NCI-H774 (cell line): Measurements from ENCODE around the gene MIS18A.

Experiments
- DNase-seq: peaks from one replicate; lab custom pipeline; 2025; lab: John Stamatoyannopoulos, UW

The MIS18A gene

GRCh38 chr21:32253215-32253641 lies 25.6 kb downstream of the MIS18A start:
- DNase-seq = no peak

DNA sequence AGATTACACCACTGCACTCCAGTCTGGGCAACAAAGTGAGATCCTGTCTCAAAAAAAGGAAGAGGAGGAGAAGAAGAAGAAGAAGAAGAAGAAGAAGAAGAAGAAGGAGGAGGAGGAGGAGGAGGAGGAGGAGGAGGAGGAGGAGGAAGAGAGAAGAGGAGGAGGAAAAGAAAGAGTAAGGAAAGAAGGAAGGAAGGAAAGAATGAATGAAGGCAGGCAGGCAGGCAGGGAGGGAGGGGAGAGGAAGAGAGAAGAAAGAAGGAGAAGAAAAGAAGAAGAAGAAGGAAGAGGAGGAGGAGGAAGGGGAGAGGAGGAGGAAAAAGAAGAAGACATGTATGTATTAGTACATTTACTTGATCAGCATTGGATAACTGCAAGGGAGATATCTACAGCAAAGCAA lies 26.7 kb downstream of the MIS18A start:
- DNase-seq = no peak

DNA sequence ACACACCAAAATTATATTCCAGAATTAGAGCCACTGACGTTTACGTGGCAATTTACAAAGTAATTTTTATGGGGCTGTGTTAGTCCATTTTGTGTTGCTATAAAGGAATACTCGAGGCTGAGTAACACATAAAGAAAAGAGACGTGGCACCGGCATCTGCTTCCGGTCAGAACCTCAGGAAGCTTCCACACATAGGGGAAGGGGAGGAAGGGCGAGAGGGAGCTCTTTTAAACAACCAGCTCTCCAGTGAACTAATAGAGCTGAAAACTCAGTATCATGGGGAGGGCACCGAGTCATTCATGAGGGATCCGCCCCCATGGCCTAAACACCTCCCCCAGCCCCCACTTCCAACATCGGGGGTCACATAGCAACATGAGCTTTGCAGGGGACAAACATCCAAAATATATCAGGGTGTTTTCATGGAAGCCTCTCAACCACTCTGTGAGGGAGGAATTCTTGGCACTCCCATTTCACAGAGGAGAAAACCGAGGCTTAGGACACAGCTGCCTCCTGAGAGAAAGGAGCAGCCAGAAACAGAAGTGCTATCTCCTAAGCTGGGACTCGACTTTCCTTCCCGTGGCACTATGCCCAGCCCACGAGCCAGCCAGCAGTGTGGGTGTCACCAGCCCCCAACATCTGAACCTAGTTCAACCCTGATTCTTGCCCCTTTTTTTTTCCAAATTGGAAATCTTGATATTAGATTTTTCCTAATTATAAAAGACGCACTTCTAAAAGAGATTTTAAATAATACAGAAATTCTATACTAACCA lies 29.2 kb downstream of the MIS18A start:
- peak; percentile 51 for DNase-seq

- peak; percentile 63 for DNase-seq
Observed at GRCh38 chr21:32248571-32249461, 30.0 kb downstream of the MIS18A start.

DNA sequence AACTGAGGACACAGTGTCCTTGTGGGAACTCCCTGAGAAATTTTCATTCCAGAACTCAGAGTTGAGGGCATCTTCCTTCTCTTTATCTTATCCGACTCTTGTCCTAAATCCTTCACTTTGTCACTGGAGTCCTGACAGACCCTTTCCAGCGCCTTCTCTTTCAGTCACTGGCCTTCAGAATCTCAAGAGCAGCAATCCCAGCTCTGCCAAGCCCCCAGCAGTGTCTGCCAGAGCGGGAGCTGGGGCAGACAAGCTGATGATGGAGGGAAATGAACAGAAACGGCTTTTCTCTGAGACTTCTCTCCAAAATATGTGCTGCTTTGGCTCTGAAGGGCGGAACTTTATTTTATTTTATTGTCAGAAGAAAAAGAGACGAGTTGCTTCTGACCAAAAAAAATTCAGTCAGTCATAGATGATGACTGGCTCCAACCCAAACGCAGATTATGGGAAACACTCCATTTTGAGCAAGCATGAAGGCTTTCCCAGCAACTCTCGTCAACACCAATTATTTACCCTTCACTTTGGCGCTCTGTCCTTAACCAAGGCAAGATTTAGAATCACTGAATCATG lies 32.2 kb downstream of the MIS18A start:
- no peak for DNase-seq

- no peak for DNase-seq
Observed at GRCh38 chr21:32245971-32246370, 32.9 kb downstream of the MIS18A start.

GRCh38 chr21:32240851-32241687 lies 37.8 kb downstream of the MIS18A start:
- no peak for DNase-seq

DNA sequence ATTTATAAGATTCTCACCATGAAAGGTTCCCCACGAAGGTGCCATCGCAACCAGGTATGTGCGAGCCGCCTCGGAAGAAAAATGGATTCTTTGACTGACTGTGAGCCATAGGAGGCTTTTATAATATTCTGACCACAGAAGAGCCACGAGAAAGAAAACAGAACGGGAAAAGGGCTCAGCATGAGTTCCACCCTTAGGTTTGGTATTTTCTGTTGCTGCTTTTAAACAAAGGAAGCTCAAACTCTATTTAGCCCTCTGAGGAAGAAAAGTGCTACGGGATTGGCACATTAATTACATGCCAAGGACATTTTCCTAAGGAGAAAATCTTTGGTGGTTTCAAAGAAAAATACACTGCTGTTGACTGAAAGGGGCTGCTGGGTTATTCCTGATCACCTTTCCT lies 39.3 kb downstream of the MIS18A start:
- DNase-seq = no peak

GRCh38 chr21:32238063-32238462 lies 40.8 kb downstream of the MIS18A start:
- no peak for DNase-seq

GRCh38 chr21:32237021-32237420 lies 41.8 kb downstream of the MIS18A start:
- no peak for DNase-seq

DNA sequence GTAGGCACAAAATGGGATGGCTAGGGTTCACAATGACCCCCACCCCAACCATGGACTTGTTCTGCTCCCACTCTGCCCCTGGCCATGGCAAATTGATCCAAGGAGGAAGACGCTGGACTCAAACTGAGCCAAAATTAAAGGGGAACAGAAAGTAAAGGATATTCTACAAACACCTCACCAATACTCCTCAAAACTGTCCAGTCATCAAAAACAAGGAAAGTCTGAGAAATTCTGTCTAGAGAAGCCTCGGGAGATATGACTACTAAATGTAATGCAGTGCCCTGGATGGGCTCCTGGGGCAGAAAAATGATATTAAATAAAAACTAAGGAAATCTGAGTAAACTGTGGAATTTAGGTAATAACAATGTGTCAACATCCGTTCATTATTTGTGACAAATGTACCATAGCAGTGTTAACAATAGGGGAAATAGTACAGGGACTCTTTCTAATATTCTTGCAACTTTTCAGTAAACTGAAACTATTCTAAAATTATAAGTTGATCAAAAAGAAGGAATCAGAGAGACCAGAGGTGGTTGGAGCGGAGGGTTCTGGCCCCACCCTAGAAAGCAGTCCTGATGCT lies 45.0 kb downstream of the MIS18A start:
- no peak for DNase-seq

DNA sequence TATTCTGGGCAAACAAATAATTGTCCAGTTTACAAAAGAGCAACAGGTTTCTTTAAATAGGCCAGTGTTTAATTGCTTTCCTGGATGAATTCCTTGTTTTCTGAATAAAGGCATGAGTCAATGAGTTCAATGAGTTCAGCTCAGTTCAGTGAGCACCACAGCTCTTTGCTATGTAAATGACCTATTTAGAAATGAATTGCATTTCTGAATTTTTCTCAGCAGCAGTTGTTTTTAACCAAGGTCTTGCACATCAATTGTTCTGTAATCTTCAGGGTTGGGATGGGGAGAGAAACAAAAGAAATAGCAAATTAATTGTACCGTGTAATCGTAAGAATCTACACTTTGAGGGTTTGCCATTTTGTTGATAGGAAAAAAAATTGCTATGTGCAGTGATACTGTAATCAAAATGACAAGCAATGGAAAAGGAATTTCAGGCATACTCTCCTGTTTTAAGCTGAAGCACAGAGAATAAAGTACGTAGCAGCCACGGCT lies 45.7 kb downstream of the MIS18A start:
- peak; percentile 11 for DNase-seq

DNA sequence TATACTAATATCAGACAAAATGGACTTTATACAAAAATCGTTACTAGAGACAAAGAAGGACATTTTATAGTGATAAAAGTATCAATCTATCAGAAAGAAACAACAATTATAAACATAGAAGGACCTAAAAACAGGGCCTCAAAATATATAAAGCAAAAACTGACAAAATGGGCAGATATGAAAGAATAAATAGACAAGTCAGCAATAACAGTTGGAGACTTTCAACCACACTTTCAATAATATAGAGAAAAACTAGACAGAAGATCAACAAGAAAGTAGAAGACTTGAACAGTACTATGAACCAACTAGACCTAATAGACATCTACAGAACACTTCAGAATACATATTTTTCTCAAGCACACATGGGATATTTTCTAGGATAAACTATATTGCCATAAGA lies 52.4 kb downstream of the MIS18A start:
- no peak for DNase-seq
